ENCODE measurements around the gene DACT2. TPM values are rescaled to one million over a fixed set of nuclear protein-coding genes. Genes with fewer than 3 reads are reported as not detected.

DACT2 gene
- total and polyA plus RNA-seq, 2 experiments from 2014 or later = 0.32 to 0.71 TPM

- Histone ChIP-seq H3K4me1 (ENCODE audit: low read depth) (peaks cover 6% of the 10 kb centered on the region), H3K4me3 (no peak overlapping the region), H3K27me3 (no peaks in the 10 kb centered on the region), H3K27ac (no peak overlapping the region), H3K36me3 (no peaks in the 10 kb centered on the region), H3K9me3 (ENCODE audit: low read depth) (no peaks in the 10 kb centered on the region)
- no peak for TF ChIP-seq CTCF (IDR thresholded peaks at IDR 0.05; ENCODE audit: low read depth, low read length)
- no peak for DNase-seq (ENCODE audit: low read depth in 1 of 2, low spot score in 1 of 2)
Observed at GRCh38 chr6:168342636-168343035, 23.1 kb upstream of the DACT2 start.

DNA sequence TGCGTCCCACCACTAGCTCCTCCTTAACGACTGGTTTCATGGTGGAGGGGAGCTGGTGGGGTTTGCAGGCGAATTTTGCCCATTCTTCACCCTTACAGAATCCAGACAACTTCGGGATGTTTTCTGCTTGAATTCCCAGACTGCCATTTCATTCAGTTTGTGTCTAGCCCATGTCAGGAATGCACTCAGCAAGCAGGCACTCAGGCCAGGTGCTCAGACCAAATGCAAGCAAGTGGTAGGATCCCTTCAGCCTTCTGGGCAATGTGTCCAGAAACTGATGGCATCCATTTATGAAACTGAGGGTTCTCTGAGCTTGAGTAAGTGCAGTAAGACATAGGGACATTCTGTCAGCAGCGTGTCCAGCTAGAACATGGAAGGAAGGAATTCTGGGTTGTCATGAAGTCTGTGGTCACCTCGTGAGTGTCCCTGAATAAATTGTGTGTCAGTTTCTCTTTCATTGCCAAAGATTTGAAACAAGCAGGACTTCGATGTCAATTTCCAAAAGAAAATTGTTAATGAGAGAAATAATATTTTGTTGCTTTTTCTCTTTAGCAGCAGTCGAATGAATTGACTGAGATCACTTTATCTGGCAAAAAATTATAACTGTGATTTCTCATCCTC, 21.8 kb upstream of the DACT2 start:
- TF ChIP-seq CTCF (IDR thresholded peaks at IDR 0.05; ENCODE audit: low read depth, low read length) = no peak
- no peak for DNase-seq (ENCODE audit: low read depth in 1 of 2, low spot score in 1 of 2)

DNA sequence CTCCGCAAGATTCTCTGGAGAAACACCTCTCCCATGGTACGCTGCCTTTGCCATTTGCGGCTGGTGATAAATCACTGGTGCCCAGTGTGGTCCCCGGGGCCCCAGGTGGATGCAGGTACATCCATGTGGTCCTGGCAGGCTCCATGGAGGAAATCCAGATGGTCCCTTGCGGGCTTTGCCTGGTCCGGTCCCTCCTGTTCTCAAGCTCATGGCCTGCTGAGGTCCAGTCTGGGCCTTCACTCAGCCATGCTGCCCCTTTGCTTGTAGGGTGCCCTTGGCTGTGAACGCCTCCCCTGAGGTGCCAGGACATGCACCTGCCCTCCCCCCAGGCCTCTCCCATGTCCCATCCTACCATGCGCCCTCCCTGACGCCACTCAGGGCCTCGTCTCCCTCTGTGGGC, 21.2 kb upstream of the DACT2 start:
- H3K27me3 ChIP-seq = no peaks in the 10 kb centered on the region
- TF ChIP-seq CTCF (IDR thresholded peaks at IDR 0.05; ENCODE audit: low read depth, low read length) = no peak
- H3K4me1 ChIP-seq (ENCODE audit: low read depth) = peaks cover 6% of the 10 kb centered on the region
- no peak overlapping the region for H3K27ac ChIP-seq
- DNase-seq (ENCODE audit: low read depth in 1 of 2, low spot score in 1 of 2) = no peak
- no peak overlapping the region for H3K4me3 ChIP-seq
- no peaks in the 10 kb centered on the region for H3K36me3 ChIP-seq
- no peaks in the 10 kb centered on the region for H3K9me3 ChIP-seq (ENCODE audit: low read depth)

More for the DNA sequence above, 21.8 kb upstream of the DACT2 start:
- H3K4me3 ChIP-seq = no peak overlapping the region
- no peak overlapping the region for H3K27ac ChIP-seq
- H3K4me1 ChIP-seq (ENCODE audit: low read depth) = peaks cover 6% of the 10 kb centered on the region
- no peaks in the 10 kb centered on the region for H3K36me3 ChIP-seq
- H3K9me3 ChIP-seq (ENCODE audit: low read depth) = no peaks in the 10 kb centered on the region
- no peaks in the 10 kb centered on the region for H3K27me3 ChIP-seq

GRCh38 chr6:168338777-168339176, 19.2 kb upstream of the DACT2 start:
- Histone ChIP-seq H3K9me3 (ENCODE audit: low read depth) (no peaks in the 10 kb centered on the region), H3K27me3 (no peaks in the 10 kb centered on the region), H3K27ac (no peak overlapping the region), H3K4me1 (ENCODE audit: low read depth) (peaks cover 4% of the 10 kb centered on the region), H3K4me3 (no peak overlapping the region), H3K36me3 (no peaks in the 10 kb centered on the region)
- no peak for TF ChIP-seq CTCF (IDR thresholded peaks at IDR 0.05; ENCODE audit: low read depth, low read length)
- no peak for DNase-seq (ENCODE audit: low read depth in 1 of 2, low spot score in 1 of 2)

GRCh38 chr6:168336967-168337366, 17.4 kb upstream of the DACT2 start:
- no peaks in the 10 kb centered on the region for H3K36me3 ChIP-seq
- H3K27ac ChIP-seq = no peak overlapping the region
- no peaks in the 10 kb centered on the region for H3K27me3 ChIP-seq
- no peak overlapping the region for H3K4me3 ChIP-seq
- no peak for DNase-seq (ENCODE audit: low read depth in 1 of 2, low spot score in 1 of 2)
- H3K4me1 ChIP-seq (ENCODE audit: low read depth) = no peaks in the 10 kb centered on the region
- H3K9me3 ChIP-seq (ENCODE audit: low read depth) = no peaks in the 10 kb centered on the region
- no peak for TF ChIP-seq CTCF (IDR thresholded peaks at IDR 0.05; ENCODE audit: low read depth, low read length)
